Breast epithelium (tissue), 4 donors: ENCODE data around the gene DYNC1I1. TPM values are rescaled to one million over a fixed set of nuclear protein-coding genes. Genes with fewer than 3 reads are reported as not detected.

Experiments used
- DNase-seq, 2 donors: peaks; one replicate each; pipeline ENCODE4 v3.0.0-alpha.2; 2019; ENCODE audit warnings: low spot score in 2 of 2
- H3K27ac ChIP-seq, 2 donors: fragments of 200-600 bp; sonication (generic) in 1 of 2; one replicate each; pipeline ENCODE4 v1.5.1; 2016 to 2019; ENCODE audit warnings: mild to moderate bottlenecking in 1 of 2
- H3K27me3 ChIP-seq, 2 donors: fragments of 200-600 bp; sonication (generic) in 1 of 2; one replicate each; pipeline versions ENCODE4 v1.5.1 to v1.6.0; 2017 to 2019; ENCODE audit warnings: control low read depth in 1 of 2, mild to moderate bottlenecking in 1 of 2
- H3K36me3 ChIP-seq: fragments of 200-600 bp; one replicate; pipeline ENCODE4 v1.5.1; 2019
- H3K4me1 ChIP-seq, 2 donors: fragments of 200-600 bp; sonication (generic); one replicate each; pipeline ENCODE4 v1.5.1; 2016 to 2019; ENCODE audit warnings: control low read depth in 1 of 2
- H3K4me3 ChIP-seq, 3 donors: fragments of 200-600 bp; sonication (generic); 1 replicate in 2 of 3; 2 replicates in 1 of 3; pipeline ENCODE4 v1.5.1; 2016 to 2019; ENCODE audit warnings: mild to moderate bottlenecking in 3 of 3, moderate library complexity in 2 of 3
- H3K9me3 ChIP-seq, 2 donors: fragments of 200-600 bp; sonication (generic) in 1 of 2; one replicate each; pipeline ENCODE4 v1.5.1; 2016 to 2019; ENCODE audit warnings: control low read depth in 1 of 2
- POLR2A ChIP-seq: fragments of 450-650 bp; IDR thresholded peaks from one replicate; pipeline ENCODE4 v1.6.1; 2016; ENCODE audit warnings: antibody characterized with exemption, mild to moderate bottlenecking, moderate library complexity
- POLR2AphosphoS5 ChIP-seq, 3 donors: sonication (generic); formaldehyde crosslinking; IDR thresholded peaks; one replicate each; pipeline ENCODE4 v1.6.1; 2017; ENCODE audit warnings: antibody characterized with exemption in 3 of 3
- intact Hi-C: fragments of 100-400 bp; cut with DNase I; formaldehyde crosslinking; loops from one replicate; pipeline ENCODE4 v1.15.1; 2023; ENCODE audit warnings: low total_unique reads
- total RNA-seq, 3 donors: library from RNA; depleted of rRNA; stranded (reverse); fragments of >200 nt; gene quantifications; one replicate each; pipeline ENCODE4 v1.1.0, GENCODE V29; 2016
- TF ChIP-seq, protein P1 (sequence below), 3 donors: fragments of 450-650 bp; IDR thresholded peaks; one replicate each; pipeline ENCODE4 v1.5.1; 2016 to 2017; ENCODE audit warnings: antibody characterized with exemption in 3 of 3, mild to moderate bottlenecking in 3 of 3, moderate library complexity in 3 of 3

Gene DYNC1I1
- total RNA-seq, 3 donors from 2014 or later = 5.7 to 7.7 (median 6.6) TPM

DNA sequence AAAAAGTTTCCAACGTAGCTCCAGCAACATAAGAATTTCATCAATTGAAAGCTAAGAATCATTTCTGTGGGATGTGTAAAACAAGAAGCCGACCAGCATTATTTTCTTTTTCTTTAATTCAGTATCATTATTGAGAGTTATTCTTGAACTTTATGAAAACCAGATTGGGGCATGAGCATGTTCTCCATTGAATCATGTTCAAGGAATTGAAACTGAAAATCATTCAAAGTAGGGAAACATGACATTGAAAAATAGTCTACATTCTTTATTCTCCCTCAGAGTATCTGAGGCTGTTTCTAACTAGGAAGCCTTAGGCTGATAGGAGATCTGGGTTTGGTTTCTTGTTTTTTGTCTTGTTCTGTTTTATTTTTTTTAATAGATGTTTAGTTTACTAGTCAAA lies 253.7 kb downstream of the DYNC1I1 start:
- Histone ChIP-seq H3K4me3 (no peak overlapping the region), H3K9me3 (no peaks in the 10 kb centered on the region), H3K27me3 (no peaks in the 10 kb centered on the region), H3K27ac (no peak overlapping the region), H3K4me1 (no peaks in the 10 kb centered on the region), H3K36me3 (no peaks in the 10 kb centered on the region)
- TF ChIP-seq POLR2AphosphoS5 (IDR thresholded peaks at IDR 0.05) (no peak), POLR2A (no peak)
- TF ChIP-seq, protein P1, sequence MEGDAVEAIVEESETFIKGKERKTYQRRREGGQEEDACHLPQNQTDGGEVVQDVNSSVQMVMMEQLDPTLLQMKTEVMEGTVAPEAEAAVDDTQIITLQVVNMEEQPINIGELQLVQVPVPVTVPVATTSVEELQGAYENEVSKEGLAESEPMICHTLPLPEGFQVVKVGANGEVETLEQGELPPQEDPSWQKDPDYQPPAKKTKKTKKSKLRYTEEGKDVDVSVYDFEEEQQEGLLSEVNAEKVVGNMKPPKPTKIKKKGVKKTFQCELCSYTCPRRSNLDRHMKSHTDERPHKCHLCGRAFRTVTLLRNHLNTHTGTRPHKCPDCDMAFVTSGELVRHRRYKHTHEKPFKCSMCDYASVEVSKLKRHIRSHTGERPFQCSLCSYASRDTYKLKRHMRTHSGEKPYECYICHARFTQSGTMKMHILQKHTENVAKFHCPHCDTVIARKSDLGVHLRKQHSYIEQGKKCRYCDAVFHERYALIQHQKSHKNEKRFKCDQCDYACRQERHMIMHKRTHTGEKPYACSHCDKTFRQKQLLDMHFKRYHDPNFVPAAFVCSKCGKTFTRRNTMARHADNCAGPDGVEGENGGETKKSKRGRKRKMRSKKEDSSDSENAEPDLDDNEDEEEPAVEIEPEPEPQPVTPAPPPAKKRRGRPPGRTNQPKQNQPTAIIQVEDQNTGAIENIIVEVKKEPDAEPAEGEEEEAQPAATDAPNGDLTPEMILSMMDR (IDR thresholded peaks at IDR 0.05) = no peak
- no peak for DNase-seq
- intact Hi-C loops = no loop called here

DNA sequence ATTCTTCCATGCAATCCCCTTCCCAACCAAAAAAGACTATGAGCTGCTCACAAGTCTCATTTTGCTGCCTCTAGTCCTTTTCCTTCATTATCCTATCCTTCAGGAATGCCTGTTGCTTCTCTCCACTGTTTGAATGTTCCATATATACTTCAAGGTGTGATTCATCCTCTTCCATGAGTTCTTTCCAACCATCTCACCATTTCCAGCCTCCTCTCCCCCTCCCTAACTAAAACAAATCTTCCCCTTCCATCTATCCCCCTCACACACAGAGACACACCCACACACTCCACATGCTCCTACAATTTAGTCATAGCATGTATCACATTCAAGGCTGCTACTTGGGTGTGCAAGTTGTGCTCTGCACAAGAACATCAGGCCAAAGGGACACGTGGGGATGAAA lies 254.3 kb downstream of the DYNC1I1 start:
- Histone ChIP-seq H3K4me3 (no peak overlapping the region), H3K27me3 (no peaks in the 10 kb centered on the region), H3K4me1 (no peaks in the 10 kb centered on the region), H3K9me3 (no peaks in the 10 kb centered on the region), H3K27ac (no peak overlapping the region), H3K36me3 (no peaks in the 10 kb centered on the region)
- TF ChIP-seq POLR2A (no peak), POLR2AphosphoS5 (IDR thresholded peaks at IDR 0.05) (no peak)
- TF ChIP-seq, protein P1 (IDR thresholded peaks at IDR 0.05) = no peak
- DNase-seq = no peak
- intact Hi-C loops = no loop called here

DNA sequence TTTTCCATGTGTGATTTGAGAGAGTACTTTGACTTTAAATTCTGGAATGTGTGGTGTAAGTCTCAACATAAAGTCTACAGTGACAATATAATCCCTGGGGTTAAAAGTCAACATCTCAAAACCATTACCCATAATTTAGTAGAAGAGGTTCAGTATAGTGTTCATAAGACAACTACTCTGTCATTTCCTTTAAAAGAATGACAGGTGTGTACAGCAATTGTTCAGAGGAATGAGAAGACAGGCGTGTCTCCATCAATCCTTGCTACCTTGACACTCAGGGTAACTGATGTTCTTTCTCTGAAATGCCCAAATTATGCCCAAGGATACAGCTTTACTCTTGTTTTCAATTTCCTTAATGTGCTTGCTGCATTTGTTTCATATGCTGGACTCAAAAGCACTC lies 256.4 kb downstream of the DYNC1I1 start:
- TF ChIP-seq POLR2AphosphoS5 (IDR thresholded peaks at IDR 0.05) (no peak), POLR2A (no peak)
- TF ChIP-seq, protein P1 (IDR thresholded peaks at IDR 0.05) = no peak
- no peaks in the 10 kb centered on the region for H3K4me1 ChIP-seq
- intact Hi-C loops = no loop called here
- no peaks in the 10 kb centered on the region for H3K9me3 ChIP-seq
- no peak for DNase-seq
- H3K4me3 ChIP-seq = no peak overlapping the region
- no peaks in the 10 kb centered on the region for H3K27me3 ChIP-seq
- H3K27ac ChIP-seq = no peak overlapping the region
- H3K36me3 ChIP-seq = no peaks in the 10 kb centered on the region

DNA sequence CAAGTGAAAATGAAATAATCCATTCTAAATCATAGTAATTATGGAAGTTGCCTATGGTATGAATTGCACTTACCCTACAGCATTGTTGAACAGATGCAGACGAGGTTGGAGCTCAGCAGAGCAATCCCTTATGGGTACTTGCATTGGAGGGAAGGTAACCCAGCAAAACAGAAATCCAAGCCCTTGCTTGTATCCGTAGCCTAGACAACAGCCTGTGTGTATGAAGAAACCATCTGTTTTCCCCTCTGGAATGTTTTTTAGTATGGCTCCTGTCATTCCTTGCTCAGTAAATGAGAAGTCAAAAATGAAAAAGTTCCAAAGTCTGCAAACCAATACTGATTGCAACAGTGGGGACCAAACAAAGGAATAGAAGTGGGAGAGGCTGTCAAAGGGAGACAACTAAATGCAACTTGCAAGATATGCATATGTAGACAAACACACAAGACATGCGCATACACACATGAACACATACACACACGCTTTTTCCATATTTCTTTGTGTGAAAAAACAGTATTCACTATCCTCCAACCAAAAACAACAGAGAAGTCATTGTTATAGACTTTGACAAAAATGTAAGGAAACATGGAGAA lies 260.8 kb downstream of the DYNC1I1 start:
- Histone ChIP-seq H3K36me3 (no peaks in the 10 kb centered on the region), H3K9me3 (no peaks in the 10 kb centered on the region), H3K27me3 (no peaks in the 10 kb centered on the region), H3K4me1 (no peaks in the 10 kb centered on the region), H3K27ac (no peak overlapping the region), H3K4me3 (no peak overlapping the region)
- intact Hi-C loops = no loop called here
- TF ChIP-seq, protein P1 (IDR thresholded peaks at IDR 0.05) = no peak
- no peak for TF ChIP-seq POLR2AphosphoS5 (IDR thresholded peaks at IDR 0.05)
- no peak for TF ChIP-seq POLR2A
- DNase-seq = no peak

DNA sequence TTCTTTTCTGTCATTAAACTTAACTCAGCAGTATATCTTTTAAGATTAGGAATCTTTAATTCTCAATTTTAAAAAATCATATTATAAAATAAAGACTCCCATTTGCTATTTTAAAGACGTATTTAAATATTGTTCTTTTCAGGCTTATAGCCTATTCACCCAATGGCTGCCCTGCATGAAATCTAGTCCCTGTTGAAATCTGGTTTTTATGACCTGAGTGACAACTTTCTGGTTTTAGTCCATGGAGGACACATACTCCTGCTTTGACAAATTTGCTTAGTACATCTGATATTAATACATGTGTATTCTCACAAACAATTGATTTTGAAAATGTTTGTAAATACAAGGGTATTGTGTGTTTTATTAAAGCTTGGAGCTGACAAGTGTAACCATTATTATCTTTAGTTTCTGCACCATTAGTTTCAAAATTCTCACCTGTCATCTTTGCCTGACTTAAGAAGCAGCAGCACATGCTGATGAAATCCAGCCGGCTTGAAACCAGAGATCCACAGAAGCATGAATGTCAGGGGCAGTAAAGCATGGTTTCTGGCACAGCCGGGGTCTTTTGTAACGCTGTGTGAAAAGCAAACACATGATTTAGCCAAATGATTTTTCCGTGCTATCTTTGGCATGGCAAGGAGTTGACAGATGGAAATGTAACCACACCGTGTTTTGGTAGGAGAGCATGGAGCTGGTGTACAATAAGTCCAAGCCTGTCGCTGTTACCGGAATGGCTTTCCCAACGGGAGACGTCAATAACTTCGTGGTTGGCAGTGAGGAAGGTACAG lies 262.8 kb downstream of the DYNC1I1 start:
- intact Hi-C loops = no loop called here
- H3K36me3 ChIP-seq = no peaks in the 10 kb centered on the region
- no peak for DNase-seq

More for the DNA sequence above, 262.8 kb downstream of the DYNC1I1 start:
- Histone ChIP-seq H3K4me1 (no peaks in the 10 kb centered on the region), H3K4me3 (no peak overlapping the region), H3K27ac (no peak overlapping the region), H3K9me3 (no peaks in the 10 kb centered on the region), H3K27me3 (no peaks in the 10 kb centered on the region)
- TF ChIP-seq, protein P1 (IDR thresholded peaks at IDR 0.05) = no peak
- TF ChIP-seq POLR2AphosphoS5 (IDR thresholded peaks at IDR 0.05) (no peak), POLR2A (no peak)
